ENCODE results near the gene ACP2.

The ACP2 gene

GRCh38 chr11:47248664-47249377 lies at the start of gene ACP2:
Gene ACP2, minus strand, starts transcription at chr11:47248814. Its CDS starts 25 bp downstream, at chr11:47248789.
- DNase-seq (ENCODE audit: low spot score) = peak; percentile 94

- no peak for DNase-seq (ENCODE audit: low spot score)
Observed at GRCh38 chr11:47296045-47296444, 47.4 kb upstream of the ACP2 start.

GRCh38 chr11:47295385-47295784 lies 46.8 kb upstream of the ACP2 start:
- DNase-seq (ENCODE audit: low spot score) = no peak

GRCh38 chr11:47289856-47290255 lies 41.2 kb upstream of the ACP2 start:
- no peak for DNase-seq (ENCODE audit: low spot score)

GRCh38 chr11:47288066-47288465 lies 39.5 kb upstream of the ACP2 start:
- DNase-seq (ENCODE audit: low spot score) = no peak

GRCh38 chr11:47285969-47286770 lies 37.6 kb upstream of the ACP2 start:
- DNase-seq (ENCODE audit: low spot score) = no peak

GRCh38 chr11:47284151-47284550 lies 35.5 kb upstream of the ACP2 start:
- no peak for DNase-seq (ENCODE audit: low spot score)

GRCh38 chr11:47282462-47282861 lies 33.8 kb upstream of the ACP2 start:
- no peak for DNase-seq (ENCODE audit: low spot score)

- DNase-seq (ENCODE audit: low spot score) = no peak
Observed at GRCh38 chr11:47280860-47281259, 32.2 kb upstream of the ACP2 start.

- DNase-seq (ENCODE audit: low spot score) = no peak
Observed at GRCh38 chr11:47280099-47280498, 31.5 kb upstream of the ACP2 start.

GRCh38 chr11:47278769-47279168 lies 30.2 kb upstream of the ACP2 start:
- DNase-seq (ENCODE audit: low spot score) = no peak

GRCh38 chr11:47278058-47278457 lies 29.4 kb upstream of the ACP2 start:
- DNase-seq (ENCODE audit: low spot score) = no peak

- no peak for DNase-seq (ENCODE audit: low spot score)
Observed at GRCh38 chr11:47276923-47277322, 28.3 kb upstream of the ACP2 start.

GRCh38 chr11:47274495-47275235 lies 26.1 kb upstream of the ACP2 start:
- no peak for DNase-seq (ENCODE audit: low spot score)

- peak; percentile 47 for DNase-seq (ENCODE audit: low spot score)
Observed at GRCh38 chr11:47272706-47273105, 24.1 kb upstream of the ACP2 start.

GRCh38 chr11:47271961-47272661 lies 23.5 kb upstream of the ACP2 start:
- DNase-seq (ENCODE audit: low spot score) = peak; percentile 60

- DNase-seq (ENCODE audit: low spot score) = peak; percentile 42
Observed at GRCh38 chr11:47271328-47271727, 22.7 kb upstream of the ACP2 start.

- peak; percentile 64 for DNase-seq (ENCODE audit: low spot score)
Observed at GRCh38 chr11:47270331-47271271, 22.0 kb upstream of the ACP2 start.

- peak; percentile 91 for DNase-seq (ENCODE audit: low spot score)
Observed at GRCh38 chr11:47269829-47270305, 21.3 kb upstream of the ACP2 start, which contains the start of gene MADD. Gene MADD, plus strand, starts transcription at chr11:47270133.

- DNase-seq (ENCODE audit: low spot score) = peak; percentile 83
Observed at GRCh38 chr11:47269002-47269828, 20.6 kb upstream of the ACP2 start.

All from NAMALWA (cell line).